ENCODE data around the gene TEAD1. TPM values are rescaled to one million over a fixed set of nuclear protein-coding genes. Genes with fewer than 3 reads are reported as not detected.

TEAD1 gene
- polyA plus RNA-seq, 1 donor from 2014 or later = 12.2 TPM

DNA sequence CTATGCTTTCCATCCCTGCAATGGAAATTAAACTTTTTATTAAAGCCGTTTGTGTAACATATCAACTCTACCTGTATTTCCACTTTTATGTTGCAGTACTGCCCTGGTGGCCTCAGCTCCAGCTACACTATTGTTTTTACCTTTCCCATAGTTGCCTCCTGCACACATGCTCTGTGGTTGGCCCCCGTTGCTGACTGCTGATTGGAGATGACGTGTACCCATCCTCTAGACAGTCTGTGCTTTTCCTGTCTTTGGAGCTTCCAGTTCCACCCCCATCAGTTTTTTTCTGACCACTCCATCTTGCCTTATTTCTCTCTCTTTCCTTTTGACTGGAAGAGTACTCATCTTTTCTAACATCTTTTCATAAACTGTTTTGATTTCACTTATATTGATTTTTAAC, 123.8 kb downstream of the TEAD1 start:
- no peaks in the 10 kb centered on the region for H3K27me3 ChIP-seq (ENCODE audit: insufficient read depth, low read depth, low read length)
- no peaks in the 10 kb centered on the region for H3K36me3 ChIP-seq (ENCODE audit: insufficient read depth, low read length)
- H3K9ac ChIP-seq (ENCODE audit: low read length) = no peak overlapping the region
- no peaks in the 10 kb centered on the region for H3K9me3 ChIP-seq (ENCODE audit: low read length)
- no peak overlapping the region for H3K4me2 ChIP-seq (ENCODE audit: low read length)
- H3K4me3 ChIP-seq (ENCODE audit: low read length) = no peak overlapping the region
- TF ChIP-seq RAD21 (conservative IDR thresholded peaks at IDR 0.05) (no peak), MXI1 (conservative IDR thresholded peaks at IDR 0.05; ENCODE audit: poor library complexity, severe bottlenecking) (no peak), EZH2 (IDR thresholded peaks at IDR 0.05; ENCODE audit: borderline replicate concordance, insufficient read depth, low read length, poor library complexity, severe bottlenecking) (no peak), CTCF (IDR thresholded peaks at IDR 0.05; ENCODE audit: poor library complexity, severe bottlenecking) (no peak), POLR2AphosphoS5 (IDR thresholded peaks at IDR 0.05) (no peak), EP300 (conservative IDR thresholded peaks at IDR 0.05; ENCODE audit: poor library complexity, severe bottlenecking) (no peak), SMC3 (conservative IDR thresholded peaks at IDR 0.05; ENCODE audit: poor library complexity) (no peak), TAF1 (IDR thresholded peaks at IDR 0.05; ENCODE audit: low read depth) (no peak)
- TF ChIP-seq, protein P1, sequence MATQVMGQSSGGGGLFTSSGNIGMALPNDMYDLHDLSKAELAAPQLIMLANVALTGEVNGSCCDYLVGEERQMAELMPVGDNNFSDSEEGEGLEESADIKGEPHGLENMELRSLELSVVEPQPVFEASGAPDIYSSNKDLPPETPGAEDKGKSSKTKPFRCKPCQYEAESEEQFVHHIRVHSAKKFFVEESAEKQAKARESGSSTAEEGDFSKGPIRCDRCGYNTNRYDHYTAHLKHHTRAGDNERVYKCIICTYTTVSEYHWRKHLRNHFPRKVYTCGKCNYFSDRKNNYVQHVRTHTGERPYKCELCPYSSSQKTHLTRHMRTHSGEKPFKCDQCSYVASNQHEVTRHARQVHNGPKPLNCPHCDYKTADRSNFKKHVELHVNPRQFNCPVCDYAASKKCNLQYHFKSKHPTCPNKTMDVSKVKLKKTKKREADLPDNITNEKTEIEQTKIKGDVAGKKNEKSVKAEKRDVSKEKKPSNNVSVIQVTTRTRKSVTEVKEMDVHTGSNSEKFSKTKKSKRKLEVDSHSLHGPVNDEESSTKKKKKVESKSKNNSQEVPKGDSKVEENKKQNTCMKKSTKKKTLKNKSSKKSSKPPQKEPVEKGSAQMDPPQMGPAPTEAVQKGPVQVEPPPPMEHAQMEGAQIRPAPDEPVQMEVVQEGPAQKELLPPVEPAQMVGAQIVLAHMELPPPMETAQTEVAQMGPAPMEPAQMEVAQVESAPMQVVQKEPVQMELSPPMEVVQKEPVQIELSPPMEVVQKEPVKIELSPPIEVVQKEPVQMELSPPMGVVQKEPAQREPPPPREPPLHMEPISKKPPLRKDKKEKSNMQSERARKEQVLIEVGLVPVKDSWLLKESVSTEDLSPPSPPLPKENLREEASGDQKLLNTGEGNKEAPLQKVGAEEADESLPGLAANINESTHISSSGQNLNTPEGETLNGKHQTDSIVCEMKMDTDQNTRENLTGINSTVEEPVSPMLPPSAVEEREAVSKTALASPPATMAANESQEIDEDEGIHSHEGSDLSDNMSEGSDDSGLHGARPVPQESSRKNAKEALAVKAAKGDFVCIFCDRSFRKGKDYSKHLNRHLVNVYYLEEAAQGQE (IDR thresholded peaks at IDR 0.05; ENCODE audit: borderline replicate concordance) = no peak
- H3K79me2 ChIP-seq (replicated peaks; ENCODE audit: insufficient read depth, low read length) = peaks cover 6% of the 10 kb centered on the region
- H3K9me2 ChIP-seq (ENCODE audit: insufficient read depth, low read length) = no peaks in the 10 kb centered on the region
- no peak overlapping the region for H3K27ac ChIP-seq (ENCODE audit: low read length)
- H2AFZ ChIP-seq (ENCODE audit: low read depth, low read length) = no peak overlapping the region
- no peaks in the 10 kb centered on the region for H4K20me1 ChIP-seq (ENCODE audit: insufficient read depth)
- peaks cover 4% of the 10 kb centered on the region for H3F3A ChIP-seq (ENCODE audit: insufficient read depth, low read length, poor library complexity, severe bottlenecking)

DNA sequence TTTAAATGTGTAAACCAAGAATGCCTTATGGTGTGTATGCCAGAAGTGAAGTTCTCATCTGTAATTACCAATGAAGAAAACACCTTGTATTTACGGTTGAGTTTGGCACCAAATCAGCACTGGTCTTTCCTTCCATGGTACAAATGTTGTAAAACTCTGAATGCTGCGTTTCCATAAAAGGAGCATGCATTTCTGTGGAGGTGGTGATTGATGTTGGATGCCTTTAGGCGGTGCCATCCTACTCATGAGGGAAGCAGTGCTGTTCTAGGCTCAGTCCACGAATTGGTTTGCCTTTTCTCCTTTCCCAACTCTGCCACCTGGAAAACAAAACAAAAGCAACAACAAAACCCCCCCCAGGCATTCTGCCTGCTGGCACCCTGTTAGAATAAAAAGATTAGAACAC, 124.4 kb downstream of the TEAD1 start:
- Histone ChIP-seq H3K79me2 (replicated peaks; ENCODE audit: insufficient read depth, low read length) (peaks cover 4% of the 10 kb centered on the region), H3K9me3 (ENCODE audit: low read length) (no peaks in the 10 kb centered on the region)

More for the DNA sequence above, 124.4 kb downstream of the TEAD1 start:
- Histone ChIP-seq H4K20me1 (ENCODE audit: insufficient read depth) (no peaks in the 10 kb centered on the region), H3K9ac (ENCODE audit: low read length) (no peak overlapping the region), H3K4me3 (ENCODE audit: low read length) (no peak overlapping the region), H3K9me2 (ENCODE audit: insufficient read depth, low read length) (no peaks in the 10 kb centered on the region), H3K4me2 (ENCODE audit: low read length) (no peak overlapping the region), H3K27ac (ENCODE audit: low read length) (no peak overlapping the region), H3K27me3 (ENCODE audit: insufficient read depth, low read depth, low read length) (no peaks in the 10 kb centered on the region), H3F3A (ENCODE audit: insufficient read depth, low read length, poor library complexity, severe bottlenecking) (peaks cover 4% of the 10 kb centered on the region), H3K36me3 (ENCODE audit: insufficient read depth, low read length) (no peaks in the 10 kb centered on the region), H2AFZ (ENCODE audit: low read depth, low read length) (no peak overlapping the region)
- no peak for TF ChIP-seq RAD21 (conservative IDR thresholded peaks at IDR 0.05)
- no peak for TF ChIP-seq POLR2AphosphoS5 (IDR thresholded peaks at IDR 0.05)

Data from neural cell (in vitro differentiated cells).